Measurements from ENCODE around the gene BAIAP2.

The BAIAP2 gene

GRCh38 chr17:81049973-81050551, 15.1 kb downstream of the BAIAP2 start:
- DNase-seq (ENCODE audit: extremely low read depth, low read depth), result no peak
- no peak overlapping the region for H3K4me3 ChIP-seq (replicated peaks; ENCODE audit: low read depth, low read length)
- no peak for TF ChIP-seq CTCF (IDR thresholded peaks at IDR 0.05; ENCODE audit: low read depth, low read length, missing control alignments)

- TF ChIP-seq CTCF (IDR thresholded peaks at IDR 0.05; ENCODE audit: low read depth, low read length, missing control alignments), result no peak
- DNase-seq (ENCODE audit: extremely low read depth, low read depth), result no peak
- H3K4me3 ChIP-seq (replicated peaks; ENCODE audit: low read depth, low read length), result no peak overlapping the region
Measured at GRCh38 chr17:81050645-81051625, 16.0 kb downstream of the BAIAP2 start.

- no peak for TF ChIP-seq CTCF (IDR thresholded peaks at IDR 0.05; ENCODE audit: low read depth, low read length, missing control alignments)
- H3K4me3 ChIP-seq (replicated peaks; ENCODE audit: low read depth, low read length), result no peak overlapping the region
- no peak for DNase-seq (ENCODE audit: extremely low read depth, low read depth)
Measured at GRCh38 chr17:81052199-81052997, 17.4 kb downstream of the BAIAP2 start.

- DNase-seq (ENCODE audit: extremely low read depth, low read depth), result no peak
- H3K4me3 ChIP-seq (replicated peaks; ENCODE audit: low read depth, low read length), result no peak overlapping the region
- TF ChIP-seq CTCF (IDR thresholded peaks at IDR 0.05; ENCODE audit: low read depth, low read length, missing control alignments), result no peak
Measured at GRCh38 chr17:81053041-81053970, 18.4 kb downstream of the BAIAP2 start.

GRCh38 chr17:81054308-81054707, 19.4 kb downstream of the BAIAP2 start:
- no peak for DNase-seq (ENCODE audit: extremely low read depth, low read depth)
- TF ChIP-seq CTCF (IDR thresholded peaks at IDR 0.05; ENCODE audit: low read depth, low read length, missing control alignments), result no peak
- no peak overlapping the region for H3K4me3 ChIP-seq (replicated peaks; ENCODE audit: low read depth, low read length)
